ENCODE results near the gene BANF1.

DNA sequence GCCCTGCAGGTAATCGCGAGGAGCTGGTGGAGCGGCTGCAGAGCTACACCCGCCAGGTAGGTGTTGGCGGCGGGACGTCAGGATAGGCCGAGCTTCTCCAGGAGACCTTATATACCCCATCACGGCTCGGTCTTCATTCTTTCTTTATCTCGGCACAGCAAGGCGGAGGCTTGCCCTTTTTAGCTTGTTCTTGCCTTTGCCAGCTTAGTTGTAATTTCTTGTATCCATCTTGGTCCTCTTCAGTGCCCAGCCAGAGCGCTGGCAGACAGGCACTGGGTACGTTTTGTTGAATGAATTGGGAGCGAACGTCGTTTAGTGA is 50.3 kb downstream of the BANF1 start:
- TF ChIP-seq, protein P1, sequence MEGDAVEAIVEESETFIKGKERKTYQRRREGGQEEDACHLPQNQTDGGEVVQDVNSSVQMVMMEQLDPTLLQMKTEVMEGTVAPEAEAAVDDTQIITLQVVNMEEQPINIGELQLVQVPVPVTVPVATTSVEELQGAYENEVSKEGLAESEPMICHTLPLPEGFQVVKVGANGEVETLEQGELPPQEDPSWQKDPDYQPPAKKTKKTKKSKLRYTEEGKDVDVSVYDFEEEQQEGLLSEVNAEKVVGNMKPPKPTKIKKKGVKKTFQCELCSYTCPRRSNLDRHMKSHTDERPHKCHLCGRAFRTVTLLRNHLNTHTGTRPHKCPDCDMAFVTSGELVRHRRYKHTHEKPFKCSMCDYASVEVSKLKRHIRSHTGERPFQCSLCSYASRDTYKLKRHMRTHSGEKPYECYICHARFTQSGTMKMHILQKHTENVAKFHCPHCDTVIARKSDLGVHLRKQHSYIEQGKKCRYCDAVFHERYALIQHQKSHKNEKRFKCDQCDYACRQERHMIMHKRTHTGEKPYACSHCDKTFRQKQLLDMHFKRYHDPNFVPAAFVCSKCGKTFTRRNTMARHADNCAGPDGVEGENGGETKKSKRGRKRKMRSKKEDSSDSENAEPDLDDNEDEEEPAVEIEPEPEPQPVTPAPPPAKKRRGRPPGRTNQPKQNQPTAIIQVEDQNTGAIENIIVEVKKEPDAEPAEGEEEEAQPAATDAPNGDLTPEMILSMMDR (IDR thresholded peaks at IDR 0.05): no peak
- no peak for TF ChIP-seq EP300 (IDR thresholded peaks at IDR 0.05)
